GM23338 (cell line): Measurements from ENCODE around the gene GPSM1. TPM values are rescaled to one million over a fixed set of nuclear protein-coding genes. Genes with fewer than 3 reads are reported as not detected.

Experiments used
- ATAC-seq: fragments of 200-7000 bp; cut with Tn5 transposase; 3 replicates; pipeline ENCODE4 v1.9.1; 2020
- DNase-seq: peaks from one replicate; pipeline ENCODE4 v3.0.0-alpha.2; 2015; ENCODE audit warnings: low spot score
- H2AFZ ChIP-seq: fragments of 200-600 bp; sonication (generic); 2 replicates; pipeline ENCODE4 v1.8.0; 2016; ENCODE audit warnings: antibody characterized with exemption, mild to moderate bottlenecking, moderate library complexity
- H3F3A ChIP-seq: fragments of 200-600 bp; sonication (generic); replicated peaks from 2 replicates; pipeline ENCODE4 v1.8.0; 2017; ENCODE audit warnings: antibody characterized with exemption, mixed run types, low read depth
- H3K27ac ChIP-seq: fragments of 200-600 bp; sonication (generic); 2 replicates; pipeline ENCODE4 v1.6.1; 2016; ENCODE audit warnings: low read depth
- H3K27me3 ChIP-seq: fragments of 200-600 bp; sonication (generic); 2 replicates; pipeline ENCODE4 v1.8.0; 2016; ENCODE audit warnings: mild to moderate bottlenecking, mixed run types, moderate library complexity; ENCODE audit not compliant: insufficient read depth
- H3K36me3 ChIP-seq: fragments of 200-600 bp; sonication (generic); 2 replicates; pipeline ENCODE4 v1.8.0; 2016; ENCODE audit warnings: mild to moderate bottlenecking; ENCODE audit not compliant: insufficient read depth
- H3K4me1 ChIP-seq: fragments of 200-600 bp; sonication (generic); 2 replicates; pipeline ENCODE4 v1.8.0; 2016; ENCODE audit warnings: mild to moderate bottlenecking, moderate library complexity; ENCODE audit not compliant: insufficient read depth
- H3K4me2 ChIP-seq: fragments of 200-600 bp; sonication (generic); 2 replicates; pipeline ENCODE4 v1.7.1; 2017; ENCODE audit warnings: mixed run types
- H3K4me3 ChIP-seq: fragments of 200-600 bp; sonication (generic); 2 replicates; pipeline ENCODE4 v1.6.1; 2016; ENCODE audit warnings: mixed run types
- H3K79me2 ChIP-seq: fragments of 200-600 bp; sonication (generic); replicated peaks from 2 replicates; pipeline ENCODE4 v1.8.0; 2017; ENCODE audit warnings: mild to moderate bottlenecking; ENCODE audit not compliant: insufficient read depth
- H3K9me2 ChIP-seq: fragments of 200-600 bp; sonication (generic); 2 replicates; pipeline ENCODE4 v1.8.0; 2017; ENCODE audit not compliant: insufficient read depth
- H4K20me1 ChIP-seq: fragments of 200-600 bp; sonication (generic); replicated peaks from 2 replicates; pipeline ENCODE4 v1.8.0; 2017; ENCODE audit warnings: mild to moderate bottlenecking; ENCODE audit not compliant: insufficient read depth
- H3K27ac Mint-ChIP-seq: 2 replicates; pipeline ENCODE4 v1.8.0; 2020; ENCODE audit warnings: inconsistent platforms, mild to moderate bottlenecking, moderate library complexity, mixed read lengths
- H3K27me3 Mint-ChIP-seq: 3 replicates; pipeline ENCODE4 v1.8.0; 2022; ENCODE audit warnings: low read depth, mild to moderate bottlenecking, moderate library complexity, mixed read lengths, inconsistent platforms; ENCODE audit not compliant: insufficient read depth, poor library complexity
- H3K36me3 Mint-ChIP-seq: 3 replicates; pipeline ENCODE4 v1.8.0; 2021; ENCODE audit warnings: low read depth, mild to moderate bottlenecking, inconsistent platforms, moderate library complexity, mixed read lengths
- H3K4me1 Mint-ChIP-seq: 3 replicates; pipeline ENCODE4 v1.8.0; 2020; ENCODE audit warnings: mild to moderate bottlenecking, inconsistent platforms, mixed read lengths
- H3K4me3 Mint-ChIP-seq: 3 replicates; pipeline ENCODE4 v1.8.0; 2021; ENCODE audit warnings: moderate library complexity, mild to moderate bottlenecking, inconsistent platforms, mixed read lengths
- H3K9me3 Mint-ChIP-seq: 3 replicates; pipeline ENCODE4 v1.8.0; 2020; ENCODE audit warnings: moderate library complexity, mild to moderate bottlenecking, inconsistent platforms, mixed read lengths
- EZH2phosphoT487 ChIP-seq: fragments of 200-600 bp; sonication (generic); IDR thresholded peaks from one replicate; pipeline ENCODE4 v1.8.1; 2018; ENCODE audit warnings: antibody characterized with exemption; ENCODE audit not compliant: unreplicated experiment
- NANOG ChIP-seq: IDR thresholded peaks from 2 replicates; pipeline ENCODE4 v1.6.1; 2016; ENCODE audit warnings: antibody characterized with exemption, borderline replicate concordance
- POLR2AphosphoS5 ChIP-seq: IDR thresholded peaks from 2 replicates; pipeline ENCODE4 v1.6.1; 2016; ENCODE audit warnings: antibody characterized with exemption, low read depth
- ZNF331 ChIP-seq: fragments of 250-450 bp; sonication (Bioruptor Pico); IDR thresholded peaks from 2 replicates; pipeline ENCODE4 v1.5.0; 2020; ENCODE audit warnings: low read depth, mild to moderate bottlenecking, moderate library complexity
- ZNF462 ChIP-seq: fragments of 250-450 bp; sonication (Bioruptor Pico); IDR thresholded peaks from 2 replicates; pipeline ENCODE4 v1.5.0; 2020; ENCODE audit warnings: mild to moderate bottlenecking, moderate library complexity
- polyA plus RNA-seq: library from polyadenylated mRNA; unstranded; fragments of >200 nt; fragmentation: Nextera tagmentation; extraction: Ambion mirVana; gene quantifications from 2 replicates; pipeline ENCODE4 v1.2.1, GENCODE V29; 2016
- total RNA-seq: library from RNA; depleted of rRNA; stranded (reverse); fragments of >200 nt; shearing (Covaris generic); gene quantifications from 2 replicates; pipeline ENCODE4 v1.2.3, GENCODE V29; 2014

The GPSM1 gene
- total and polyA plus RNA-seq, 2 experiments from 2014 or later: 4.8 to 23.2 TPM

GRCh38 chr9:136293476-136294077 lies 33.8 kb upstream of the GPSM1 start:
- no peak for ATAC-seq
- H3K4me3 Mint-ChIP-seq: no peak overlapping the region
- no peaks in the 10 kb centered on the region for H4K20me1 ChIP-seq
- H3K27ac Mint-ChIP-seq: no peak overlapping the region
- no peaks in the 10 kb centered on the region for H3K79me2 ChIP-seq
- no peaks in the 10 kb centered on the region for H3K4me1 ChIP-seq
- no peaks in the 10 kb centered on the region for H3K36me3 ChIP-seq
- peaks cover 3% of the 10 kb centered on the region for H3K27me3 Mint-ChIP-seq
- H3K4me1 Mint-ChIP-seq: peaks cover 5% of the 10 kb centered on the region; the same call in 2 of the 3 replicates
- H3K36me3 Mint-ChIP-seq: no peaks in the 10 kb centered on the region
- H3K4me2 ChIP-seq: no peak overlapping the region
- TF ChIP-seq POLR2AphosphoS5 (no peak), EZH2phosphoT487 (no peak), ZNF462 (no peak), ZNF331 (no peak)
- no peak overlapping the region for H3K4me3 ChIP-seq
- no peak overlapping the region for H3K27ac ChIP-seq
- H3F3A ChIP-seq: peaks cover 11% of the 10 kb centered on the region; the same call in 1 of the 2 replicates
- H3K9me2 ChIP-seq: no peaks in the 10 kb centered on the region
- no peak for DNase-seq
- H3K9me3 Mint-ChIP-seq: no peaks in the 10 kb centered on the region
- no peak overlapping the region for H2AFZ ChIP-seq
- H3K27me3 ChIP-seq: no peaks in the 10 kb centered on the region

- no peak for ATAC-seq
- no peak overlapping the region for H3K27ac Mint-ChIP-seq
- Histone ChIP-seq H4K20me1 (no peaks in the 10 kb centered on the region), H3K27ac (no peak overlapping the region), H3K4me3 (no peak overlapping the region), H3F3A (peaks cover 9% of the 10 kb centered on the region; the same call in 1 of the 2 replicates), H3K4me1 (no peaks in the 10 kb centered on the region), H3K36me3 (no peaks in the 10 kb centered on the region), H3K27me3 (no peaks in the 10 kb centered on the region), H3K4me2 (no peak overlapping the region), H3K79me2 (no peaks in the 10 kb centered on the region), H2AFZ (no peak overlapping the region), H3K9me2 (no peaks in the 10 kb centered on the region)
- H3K9me3 Mint-ChIP-seq: no peaks in the 10 kb centered on the region
- no peak overlapping the region for H3K4me3 Mint-ChIP-seq
- no peak for DNase-seq
- H3K36me3 Mint-ChIP-seq: no peaks in the 10 kb centered on the region
- H3K4me1 Mint-ChIP-seq: peaks cover 5% of the 10 kb centered on the region; the same call in 2 of the 3 replicates
- peaks cover 5% of the 10 kb centered on the region for H3K27me3 Mint-ChIP-seq
- TF ChIP-seq NANOG: no peak
These were observed 32.9 kb upstream of the GPSM1 start for GRCh38 chr9:136294437-136294836.
